ENCODE results near the gene GIMAP5.

The GIMAP5 gene

DNA sequence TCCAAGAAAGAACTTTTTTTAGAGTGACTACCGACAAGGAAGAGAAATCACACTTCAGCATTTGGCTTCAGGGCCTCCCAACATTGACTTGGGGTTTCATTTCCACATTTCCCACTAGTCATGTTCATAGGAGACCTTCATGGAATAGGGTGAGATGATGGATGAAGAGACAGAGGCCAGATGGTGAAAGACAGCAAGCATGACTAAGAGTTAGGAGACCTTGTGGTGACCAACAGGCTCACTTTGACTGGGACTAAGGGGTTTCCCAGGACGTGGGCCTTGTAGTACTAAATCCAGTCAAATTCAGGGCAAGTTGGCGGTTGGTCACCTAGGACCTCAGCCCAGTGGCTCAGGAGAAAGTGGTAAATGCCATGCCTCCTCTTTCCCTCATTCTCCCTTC is 3.0 kb upstream of the GIMAP5 start:
- DNase-seq = no peak

DNA sequence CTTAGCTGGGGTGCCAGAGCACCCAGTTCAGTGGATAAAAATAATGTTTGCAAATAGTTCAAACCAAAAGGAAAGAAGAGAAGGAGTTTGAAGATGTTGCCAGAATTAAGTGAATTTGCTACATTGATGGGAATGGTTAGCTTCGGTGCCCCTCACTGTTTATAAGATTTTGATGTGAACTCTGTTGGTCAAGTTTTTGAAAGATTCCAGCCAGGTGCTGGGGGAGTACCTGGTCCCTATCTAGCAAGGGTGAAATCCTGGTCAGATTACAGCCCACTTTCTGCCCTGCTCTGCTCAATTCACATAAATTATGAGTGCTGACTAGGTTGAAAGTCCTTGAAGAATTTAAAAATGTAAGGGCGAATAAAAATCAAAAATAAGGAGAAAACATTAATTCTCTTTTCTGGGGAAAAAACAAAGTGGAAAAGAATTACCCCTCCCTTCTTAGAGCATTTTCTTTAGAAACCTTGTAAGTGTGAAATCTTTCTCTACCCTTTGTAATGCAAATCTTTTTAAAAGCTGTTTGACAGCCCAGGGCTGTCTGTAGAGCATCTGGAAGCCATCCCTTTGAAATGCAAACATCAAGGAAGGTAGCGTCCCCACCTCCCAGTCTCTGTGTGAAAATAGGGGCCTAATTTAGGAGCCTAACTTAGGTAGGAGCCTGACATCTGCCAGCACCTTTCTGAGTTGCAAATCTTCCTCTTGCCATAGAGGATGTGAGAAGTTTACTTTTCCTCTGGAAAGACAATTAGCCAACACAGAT is 1.4 kb upstream of the GIMAP5 start:
- DNase-seq = no peak

DNA sequence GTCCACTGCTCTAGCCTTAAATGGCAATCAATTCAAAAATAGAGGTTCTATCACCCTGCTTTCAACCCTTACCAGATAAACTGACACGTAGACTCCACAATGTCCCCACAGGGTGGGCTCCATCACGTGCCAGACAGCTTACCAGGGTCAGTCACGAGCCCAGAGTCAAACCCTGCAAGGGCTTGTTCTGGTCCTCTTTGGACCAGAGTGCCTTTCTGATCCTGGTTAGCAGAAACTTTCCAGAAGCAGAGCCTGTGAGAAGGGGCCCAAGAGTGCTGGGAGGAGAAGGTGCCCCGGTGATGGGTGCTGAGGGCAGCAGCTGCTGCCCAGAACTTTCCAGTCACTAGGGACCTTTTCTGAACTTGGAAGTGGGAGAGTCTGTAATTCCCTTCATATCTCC is 354 bp upstream of the GIMAP5 start:
- DNase-seq = no peak

DNA sequence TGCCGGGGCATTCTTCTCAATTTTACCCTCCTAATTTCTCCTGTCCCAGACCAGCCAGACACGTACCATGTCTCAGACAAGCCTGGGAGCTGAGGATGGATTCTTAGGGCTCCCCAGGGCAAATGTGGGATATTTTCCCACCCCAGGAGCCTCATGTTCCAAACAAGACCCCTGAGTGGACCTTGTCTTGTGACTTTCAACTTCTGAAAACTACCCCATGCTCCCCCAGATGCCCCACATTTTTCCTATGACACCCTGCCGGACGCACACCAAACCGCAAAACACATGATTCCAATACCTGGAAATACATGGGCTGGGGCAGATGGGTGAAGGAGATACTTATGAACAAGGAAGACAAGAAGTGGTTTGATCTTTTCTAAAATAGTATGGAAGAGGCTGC is 874 bp downstream of the GIMAP5 start:
- no peak for DNase-seq

DNA sequence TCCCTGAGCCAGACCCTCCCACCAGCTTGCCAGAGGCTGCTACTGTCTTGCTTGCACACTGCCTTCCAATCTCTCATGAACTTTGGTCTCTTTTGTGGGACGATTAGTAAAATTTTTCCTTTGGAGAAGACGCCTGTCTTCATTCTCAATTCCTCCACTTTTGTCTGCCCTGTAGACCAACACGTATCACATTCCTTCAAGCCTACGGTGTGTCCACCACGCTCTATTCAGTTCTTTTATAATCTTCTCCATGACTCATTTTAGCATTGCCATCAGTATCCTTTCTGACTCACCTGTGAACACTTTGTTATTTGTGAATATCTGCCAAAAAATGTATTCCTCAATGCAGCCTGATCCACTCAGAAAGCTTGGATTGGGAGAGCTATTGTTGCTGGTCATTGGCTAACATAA is 1.4 kb downstream of the GIMAP5 start:
- no peak for DNase-seq

DNA sequence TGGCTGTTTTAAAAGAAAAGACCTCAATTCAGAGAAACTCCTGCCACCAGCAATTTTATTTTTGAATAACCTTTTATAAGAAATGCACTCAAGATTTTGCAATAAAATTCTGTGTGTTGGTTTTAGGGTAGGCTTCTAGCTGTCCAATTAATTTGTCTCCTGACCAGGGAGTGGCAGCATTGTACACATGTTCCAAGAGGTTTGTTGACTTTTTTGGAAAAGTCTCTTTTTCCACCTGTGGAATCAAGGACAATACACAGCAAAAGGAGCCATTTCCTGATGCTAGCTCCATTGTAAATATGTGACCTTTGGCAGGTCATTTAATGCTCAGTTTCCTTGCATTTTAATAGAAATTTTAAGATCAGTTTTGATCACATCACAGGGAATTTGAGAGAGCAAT is 1.8 kb downstream of the GIMAP5 start:
- no peak for DNase-seq

DNA sequence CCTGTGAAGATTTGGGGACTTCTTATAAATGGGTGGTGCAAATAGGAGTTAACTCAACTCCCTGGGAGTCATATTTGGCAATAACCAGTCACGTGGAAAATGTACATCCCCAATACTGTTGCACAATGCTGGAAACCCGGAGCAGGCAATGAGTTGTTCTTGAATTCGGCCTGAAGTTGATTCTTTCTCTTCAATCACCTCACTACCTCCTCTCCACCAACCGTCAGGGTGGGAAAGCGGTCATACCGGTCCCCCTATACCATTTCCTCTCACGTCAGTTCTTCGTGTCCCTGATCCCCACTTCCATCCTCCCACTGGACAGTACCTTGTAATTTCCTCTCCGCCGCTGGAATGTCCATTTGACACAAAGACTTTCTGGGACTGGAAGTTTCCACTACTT is 2.8 kb downstream of the GIMAP5 start:
- no peak for DNase-seq

DNA sequence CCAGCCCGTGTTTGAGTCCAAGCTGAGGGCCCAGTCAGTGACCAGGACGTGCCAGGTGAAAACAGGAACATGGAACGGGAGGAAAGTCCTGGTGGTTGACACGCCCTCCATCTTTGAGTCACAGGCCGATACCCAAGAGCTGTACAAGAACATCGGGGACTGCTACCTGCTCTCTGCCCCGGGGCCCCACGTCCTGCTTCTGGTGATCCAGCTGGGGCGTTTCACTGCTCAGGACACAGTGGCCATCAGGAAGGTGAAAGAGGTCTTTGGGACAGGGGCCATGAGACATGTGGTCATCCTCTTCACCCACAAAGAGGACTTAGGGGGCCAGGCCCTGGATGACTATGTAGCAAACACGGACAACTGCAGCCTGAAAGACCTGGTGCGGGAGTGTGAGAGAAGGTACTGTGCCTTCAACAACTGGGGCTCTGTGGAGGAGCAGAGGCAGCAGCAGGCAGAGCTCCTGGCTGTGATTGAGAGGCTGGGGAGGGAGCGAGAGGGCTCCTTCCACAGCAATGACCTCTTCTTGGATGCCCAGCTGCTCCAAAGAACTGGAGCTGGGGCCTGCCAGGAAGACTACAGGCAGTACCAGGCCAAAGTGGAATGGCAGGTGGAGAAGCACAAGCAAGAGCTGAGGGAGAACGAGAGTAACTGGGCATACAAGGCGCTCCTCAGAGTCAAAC is 5.2 kb downstream of the GIMAP5 start:
- no peak for DNase-seq

DNA sequence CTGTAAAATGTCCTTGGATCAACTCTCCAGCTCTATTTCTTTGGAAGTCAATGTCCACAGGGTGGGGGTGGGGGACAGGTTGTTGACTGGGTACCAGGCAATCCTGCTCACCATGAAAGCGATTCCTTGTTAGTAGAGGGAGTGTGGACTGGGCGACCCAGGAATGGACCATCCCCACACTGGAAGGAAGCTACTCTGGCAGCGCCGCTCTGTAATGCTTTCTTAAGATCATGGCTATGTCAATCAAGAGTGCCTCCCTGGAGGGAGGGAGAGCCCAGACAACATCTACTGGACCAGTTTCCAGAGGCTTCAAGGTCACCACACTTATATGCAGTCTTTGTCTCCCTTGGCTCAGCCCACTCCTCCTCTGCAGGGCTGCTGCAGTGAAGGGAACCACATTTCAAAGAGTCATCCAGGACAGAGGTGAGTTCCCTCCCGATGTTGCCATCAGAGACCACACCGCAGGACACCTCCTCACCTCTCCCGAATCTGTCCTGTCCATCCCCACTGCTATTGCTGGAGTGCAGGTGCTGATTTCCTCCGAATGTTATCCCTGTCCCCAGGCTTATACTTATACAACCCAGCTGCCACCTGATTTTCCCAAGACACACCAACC is 6.9 kb downstream of the GIMAP5 start:
- no peak for DNase-seq

DNA sequence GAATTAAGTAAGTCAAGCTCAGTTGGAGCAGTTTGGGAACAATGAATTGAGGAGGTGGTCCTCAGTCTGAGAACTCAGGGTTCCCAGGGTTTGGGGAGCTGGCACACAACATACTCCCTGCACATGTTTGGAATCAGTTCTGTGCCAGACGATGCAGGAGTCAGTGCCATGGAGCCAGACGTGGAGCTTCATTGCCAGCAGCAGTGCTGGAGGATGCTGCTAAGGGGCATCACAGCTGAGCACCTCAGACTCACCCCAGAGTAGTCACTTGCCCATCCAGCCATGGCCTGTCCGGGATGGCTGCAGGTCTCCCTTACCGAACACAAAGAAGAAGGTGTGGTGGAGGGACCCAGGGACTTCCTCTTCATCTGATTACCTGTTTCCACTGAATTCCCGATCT is 7.9 kb downstream of the GIMAP5 start:
- DNase-seq = no peak

DNA sequence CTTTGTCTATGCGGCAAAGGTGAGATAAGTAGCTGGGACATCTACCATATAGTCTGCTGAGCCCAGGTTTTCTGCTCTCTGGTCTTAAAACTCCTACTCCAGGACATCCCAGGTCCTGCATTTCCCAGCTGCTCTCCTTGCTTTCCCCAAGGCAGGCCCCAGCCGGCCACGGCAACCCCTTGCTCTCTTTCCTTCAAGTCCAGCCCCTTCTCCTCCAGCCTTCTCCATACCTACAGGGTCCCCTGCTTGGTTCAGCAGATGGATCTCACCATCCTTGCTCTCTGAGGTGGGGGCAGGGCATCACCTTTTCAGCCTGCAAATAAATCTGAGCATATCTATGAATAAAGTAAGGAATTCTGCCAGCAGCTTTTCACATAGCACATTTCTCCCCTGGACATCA is 8.7 kb downstream of the GIMAP5 start:
- DNase-seq = no peak

DNA sequence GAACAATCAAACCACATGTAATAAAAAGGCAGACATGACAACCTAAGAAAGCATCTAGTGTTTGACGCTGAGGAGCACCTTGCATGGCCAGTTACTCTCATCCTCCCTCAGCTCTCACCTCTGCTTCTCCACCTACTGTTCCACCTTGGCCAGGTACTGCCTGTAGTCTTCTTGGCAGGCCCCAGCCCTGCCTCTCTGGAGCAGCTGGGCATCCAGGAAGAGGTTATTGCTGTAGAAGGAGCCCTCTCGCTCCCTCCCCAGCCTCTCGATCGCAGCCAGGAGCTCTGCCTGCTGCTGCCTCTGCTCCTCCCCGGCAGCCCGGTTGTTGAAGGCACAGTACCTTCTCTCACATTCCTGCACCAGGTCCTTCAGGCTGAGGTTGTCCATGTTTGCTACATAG is 9.7 kb downstream of the GIMAP5 start:
- no peak for DNase-seq

DNA sequence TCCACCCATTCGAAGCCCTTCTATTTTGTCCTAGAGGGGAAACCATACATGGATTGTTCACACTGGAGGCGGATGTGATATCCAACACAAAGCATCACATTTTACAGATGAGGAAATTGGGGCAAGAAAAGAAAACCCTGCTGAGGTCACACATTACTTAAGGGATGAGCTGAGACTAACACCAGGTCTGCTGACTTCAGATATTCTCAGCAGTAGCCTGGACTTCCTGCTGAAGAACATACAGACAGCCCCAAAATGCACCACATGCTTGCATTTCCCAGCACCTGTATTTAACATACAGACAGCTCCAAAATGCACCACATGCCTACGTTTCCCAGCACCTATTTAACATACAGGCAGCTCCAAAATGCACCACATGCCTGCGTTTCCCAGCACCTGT is 11.2 kb downstream of the GIMAP5 start:
- DNase-seq = no peak

DNA sequence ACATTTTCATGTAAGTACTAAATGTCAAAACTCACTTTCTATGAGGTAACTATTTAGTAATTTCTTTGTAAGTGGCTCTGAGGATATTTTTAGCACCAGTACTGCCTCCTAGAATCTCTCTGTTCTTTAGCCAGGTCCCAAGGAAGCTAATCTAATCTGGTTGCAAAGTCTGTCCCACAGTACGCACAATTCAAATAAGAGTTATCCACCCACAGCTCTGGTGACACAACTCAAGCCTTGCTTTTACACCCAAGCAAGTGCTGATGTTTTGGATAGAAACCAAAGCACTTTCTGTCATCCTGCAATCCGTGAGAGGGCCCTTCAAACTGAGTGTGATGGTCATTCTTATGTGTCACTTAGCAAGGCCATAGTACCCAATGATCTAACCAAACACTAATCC is 14.5 kb downstream of the GIMAP5 start:
- no peak for DNase-seq

DNA sequence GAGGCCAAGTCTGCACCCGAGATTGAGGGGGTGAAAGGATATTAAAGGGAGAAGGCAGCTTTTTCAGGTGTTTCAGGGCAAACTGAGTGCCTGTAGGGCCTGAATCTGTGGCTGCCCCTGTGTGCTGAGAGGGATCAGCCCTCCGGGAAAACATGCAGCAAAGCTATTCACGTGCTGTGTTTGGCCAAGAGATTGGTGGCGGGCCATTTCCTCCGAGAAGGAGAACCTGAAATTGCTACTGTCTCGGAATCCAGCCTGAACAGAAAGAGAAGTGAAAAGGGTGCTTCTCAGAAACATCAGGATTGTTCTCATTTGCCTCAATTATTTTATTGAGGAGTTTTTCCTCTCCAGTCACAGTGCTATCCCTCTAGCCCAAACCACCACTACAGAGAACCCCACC is 16.0 kb downstream of the GIMAP5 start:
- peak in 3 of 51 donors; percentile 4 to 26 (median 5) for DNase-seq

DNA sequence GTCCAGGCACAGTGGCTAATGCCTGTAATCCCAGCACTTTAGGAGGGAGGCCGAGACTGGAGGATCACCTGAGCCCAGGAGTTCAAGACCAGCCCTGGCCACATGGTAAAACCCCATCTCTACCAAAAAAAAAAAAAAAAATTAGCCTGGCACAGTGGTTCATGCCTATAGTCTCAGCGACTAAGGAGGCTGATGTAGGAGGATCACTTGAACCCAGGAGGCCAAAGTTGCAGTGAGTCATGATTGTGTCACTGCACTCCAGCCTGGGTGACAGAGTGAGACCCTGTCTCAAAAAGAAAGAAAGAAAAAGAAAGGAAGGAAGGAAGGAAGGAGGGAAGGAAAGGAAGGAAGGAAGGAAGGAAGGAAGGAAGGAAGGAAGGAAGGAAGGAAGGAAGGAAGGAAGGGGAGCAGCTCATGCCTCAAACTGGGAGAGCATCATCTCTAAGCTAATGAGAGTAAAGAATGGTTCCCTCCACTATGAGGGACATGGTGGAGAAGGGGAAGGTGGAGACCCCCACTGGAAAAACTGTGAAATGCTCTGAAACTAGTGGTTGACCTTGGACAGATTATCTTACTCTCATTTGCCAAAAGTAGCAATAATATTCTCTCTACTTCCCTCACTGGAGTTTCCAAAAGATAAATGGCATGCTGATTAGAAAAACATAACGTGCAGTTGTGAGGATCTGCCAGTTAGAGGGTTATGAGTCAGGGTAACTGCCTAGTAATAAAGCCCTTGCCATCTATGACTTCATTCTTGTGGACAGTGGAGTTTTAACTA is 16.8 kb downstream of the GIMAP5 start:
- no peak for DNase-seq

DNA sequence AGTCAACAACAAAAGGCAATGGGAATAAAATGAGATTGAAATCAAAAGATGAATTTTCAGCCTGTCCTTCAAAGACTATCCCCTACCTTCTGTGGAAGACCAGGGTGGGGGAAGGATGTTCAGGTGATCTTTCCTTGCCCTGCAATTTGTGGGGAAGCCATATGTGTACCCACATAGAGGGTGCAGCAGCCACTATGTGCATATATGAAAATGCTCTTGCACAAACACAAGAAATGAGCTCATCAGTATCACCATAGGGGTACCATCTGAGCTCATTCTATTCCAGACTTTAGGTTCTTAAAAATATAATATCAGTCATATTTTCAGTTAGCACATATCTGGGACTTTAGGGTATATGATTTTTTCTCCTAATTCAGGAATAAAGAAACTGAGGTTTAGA is 17.7 kb downstream of the GIMAP5 start:
- no peak for DNase-seq

DNA sequence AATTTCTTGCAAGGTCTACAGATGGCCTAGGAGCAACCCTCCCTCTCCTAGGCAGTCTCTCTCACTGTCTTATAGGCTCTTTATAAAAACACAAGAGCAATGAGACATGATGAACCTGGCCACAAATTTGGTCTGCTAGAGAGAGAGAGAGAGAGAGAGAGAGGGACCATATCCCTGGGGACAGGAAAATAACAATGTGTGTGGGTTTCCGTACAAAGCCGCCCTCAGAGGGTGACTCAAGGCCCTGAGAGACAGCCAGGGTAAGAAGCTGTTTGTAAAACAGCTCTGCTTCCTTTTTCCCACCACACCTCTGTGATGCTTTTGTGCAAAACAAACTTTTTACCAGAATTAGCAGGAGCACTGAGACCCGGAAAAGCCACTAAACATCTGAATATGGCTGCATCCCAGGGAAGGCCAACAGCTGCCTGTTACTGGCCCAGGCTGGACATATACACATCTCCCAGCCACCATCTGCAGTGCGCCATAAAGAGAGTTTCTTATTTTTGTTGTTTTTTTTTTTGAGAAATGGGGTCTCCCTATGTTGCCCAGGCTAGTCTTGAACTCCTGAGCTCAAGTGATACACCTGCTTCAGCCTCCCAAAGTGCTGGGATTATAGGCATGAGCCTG is 18.4 kb downstream of the GIMAP5 start:
- DNase-seq = no peak

DNA sequence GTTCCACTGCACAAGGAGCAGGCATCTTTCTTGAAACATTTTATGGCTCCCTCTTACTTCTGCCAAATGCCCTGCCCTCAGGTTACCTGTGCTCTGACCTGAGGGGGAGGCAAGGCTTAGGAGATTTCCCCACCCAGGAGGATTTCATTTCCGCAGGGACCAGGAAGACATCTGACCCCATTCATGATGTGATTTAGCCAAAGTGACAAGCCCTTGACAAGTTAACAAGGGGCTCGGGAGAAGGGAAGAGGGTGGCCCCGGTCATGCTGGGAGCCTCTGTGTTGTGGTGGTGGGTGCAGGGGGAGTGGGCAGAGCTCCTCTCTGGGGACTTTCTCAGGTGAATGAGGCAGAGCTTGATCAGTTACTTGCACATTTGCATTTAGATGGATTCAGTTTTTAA is 18.9 kb downstream of the GIMAP5 start:
- DNase-seq = no peak

DNA sequence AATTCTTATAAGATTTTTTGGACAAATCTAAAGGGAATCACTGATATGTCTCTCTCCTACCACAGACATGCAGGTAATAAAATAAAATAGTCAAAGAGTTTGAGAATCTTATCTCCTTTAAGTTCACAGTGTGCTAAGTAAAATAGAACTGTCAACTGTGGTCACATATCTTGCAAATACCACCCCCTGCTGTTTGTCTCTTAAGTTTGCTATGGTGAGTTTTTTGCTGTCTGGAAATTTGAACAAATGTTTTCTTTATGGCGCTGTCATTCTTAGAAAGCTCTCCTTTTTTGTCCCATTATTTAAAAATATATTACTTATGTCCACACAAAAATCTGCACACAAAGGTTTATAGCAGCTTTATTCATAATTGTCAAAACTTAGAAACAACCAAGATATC is 19.6 kb downstream of the GIMAP5 start:
- peak in 1 of 51 donors; percentile 12 for DNase-seq

DNA sequence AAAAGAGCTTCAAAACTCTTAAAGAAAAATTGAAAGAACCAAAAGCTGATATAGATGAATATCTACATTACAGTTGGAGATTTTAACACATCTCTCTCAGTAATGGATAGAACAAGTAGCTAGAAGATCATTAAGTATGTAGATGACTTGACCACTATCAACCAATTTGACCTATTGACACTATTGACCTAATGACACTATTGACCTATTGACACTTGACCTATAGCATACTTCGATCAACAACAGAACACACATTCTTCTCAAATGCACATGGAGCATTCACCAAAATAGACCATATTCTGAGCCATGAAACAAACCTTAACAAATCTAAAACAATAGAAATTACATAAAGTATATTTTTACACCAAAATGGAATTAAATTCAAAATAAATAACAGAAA is 22.3 kb downstream of the GIMAP5 start:
- DNase-seq = no peak

DNA sequence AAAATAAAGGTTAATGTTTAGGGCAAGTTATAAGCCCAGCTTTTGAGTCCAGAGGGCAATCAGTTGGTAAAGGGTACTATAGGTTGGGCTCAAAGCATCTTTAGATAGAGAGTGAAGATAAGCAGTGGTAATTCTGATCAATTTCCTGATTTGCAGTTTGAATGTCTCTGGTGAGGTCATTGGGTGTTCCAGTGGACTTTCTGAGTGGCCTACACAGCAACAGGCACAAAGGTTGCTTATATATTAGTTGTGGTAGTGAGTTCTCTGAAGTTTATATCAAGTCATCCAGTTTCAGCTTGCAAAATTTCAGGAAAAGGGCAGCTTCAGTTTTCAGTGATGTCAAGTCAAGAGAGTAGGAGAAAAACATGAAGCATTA is 29.1 kb downstream of the GIMAP5 start:
- DNase-seq = no peak
